ENCODE data around the gene PPP1CC.

DNA sequence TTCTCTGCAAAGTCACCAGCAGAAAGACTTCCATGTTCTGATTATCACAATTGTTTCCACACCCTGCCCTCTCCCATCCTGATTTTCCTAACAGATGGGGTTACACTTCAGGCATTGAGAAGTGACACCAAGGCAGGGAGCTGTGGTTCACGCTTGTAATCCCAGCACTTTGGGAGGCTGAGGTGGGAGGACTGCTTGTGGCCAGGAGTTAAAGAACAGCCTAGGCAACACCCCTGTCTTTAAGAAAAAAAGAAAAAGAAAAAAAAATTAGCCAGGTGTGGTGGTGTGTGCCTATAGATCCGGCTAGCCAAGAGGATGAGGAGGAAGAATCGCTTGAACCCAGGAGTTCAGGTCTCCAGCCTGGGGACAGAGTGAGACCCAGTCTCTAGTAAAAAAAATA lies 5.2 kb downstream of the PPP1CC start:
- TF ChIP-seq CTCF (IDR thresholded peaks at IDR 0.05; ENCODE audit: extremely low read depth in 1 of 2, insufficient read depth in 1 of 2, low read depth in 1 of 2, low read length in 2 of 2), result no peak
- TF ChIP-seq EZH2 (IDR thresholded peaks at IDR 0.05; ENCODE audit: borderline replicate concordance, low read depth, low read length, severe bottlenecking), result no peak
- TF ChIP-seq POLR2AphosphoS5 (IDR thresholded peaks at IDR 0.05; ENCODE audit: insufficient read depth, low read depth, low read length), result no peak
- no peak for TF ChIP-seq FOS (IDR thresholded peaks at IDR 0.05; ENCODE audit: borderline replicate concordance, insufficient read depth, low read length)
- TF ChIP-seq, protein P1, sequence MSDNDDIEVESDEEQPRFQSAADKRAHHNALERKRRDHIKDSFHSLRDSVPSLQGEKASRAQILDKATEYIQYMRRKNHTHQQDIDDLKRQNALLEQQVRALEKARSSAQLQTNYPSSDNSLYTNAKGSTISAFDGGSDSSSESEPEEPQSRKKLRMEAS (IDR thresholded peaks at IDR 0.05; ENCODE audit: insufficient read depth, insufficient read length), result no peak
- no peak for TF ChIP-seq POLR2A (IDR thresholded peaks at IDR 0.05; ENCODE audit: low read depth, low read length)
- no peak for TF ChIP-seq JUN (IDR thresholded peaks at IDR 0.05; ENCODE audit: borderline replicate concordance, insufficient read depth, insufficient read length, low read depth)

Measured in endothelial cell of umbilical vein (primary cell).